ENCODE measurements around the gene FAF2.

FAF2 gene

GRCh38 chr5:176519810-176520720 is 71.9 kb downstream of the FAF2 start:
- no peak overlapping the region for H3K9ac ChIP-seq (ENCODE audit: low read depth, low read length)
- H3K4me3 ChIP-seq (ENCODE audit: low read depth, low read length) = no peak overlapping the region
- H3K36me3 ChIP-seq (ENCODE audit: control insufficient read depth, insufficient read depth, low read length) = no peaks in the 10 kb centered on the region
- no peaks in the 10 kb centered on the region for H3K4me1 ChIP-seq (ENCODE audit: control insufficient read depth, insufficient read depth, low read length)
- no peaks in the 10 kb centered on the region for H3K9me3 ChIP-seq (ENCODE audit: control insufficient read depth, insufficient read depth, low read length)
- H3K27me3 ChIP-seq (ENCODE audit: control insufficient read depth, insufficient read depth, low read length) = no peaks in the 10 kb centered on the region

DNA sequence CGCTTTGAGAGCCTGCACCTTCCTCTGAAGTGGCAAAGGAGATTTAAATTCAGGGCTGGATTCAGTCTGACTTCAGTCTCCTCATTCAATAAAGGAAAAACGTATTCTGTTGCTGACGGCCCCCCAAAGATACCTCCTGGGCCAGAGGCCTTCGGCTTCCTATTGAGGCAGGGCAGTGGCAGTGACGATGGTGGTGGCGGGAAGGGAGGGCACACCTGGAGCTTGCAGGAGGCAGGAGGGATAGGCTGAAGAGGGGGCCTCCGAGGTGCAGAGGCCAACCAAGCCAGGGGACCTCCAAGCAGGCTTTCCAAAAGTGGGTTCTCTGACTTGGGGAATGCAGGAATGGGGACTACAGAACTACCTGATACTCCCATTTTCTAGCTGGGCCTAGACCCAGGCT is 73.1 kb downstream of the FAF2 start:
- no peak overlapping the region for H3K9ac ChIP-seq (ENCODE audit: low read depth, low read length)
- H3K9me3 ChIP-seq (ENCODE audit: control insufficient read depth, insufficient read depth, low read length) = no peaks in the 10 kb centered on the region
- H3K4me1 ChIP-seq (ENCODE audit: control insufficient read depth, insufficient read depth, low read length) = no peaks in the 10 kb centered on the region
- H3K4me3 ChIP-seq (ENCODE audit: low read depth, low read length) = no peak overlapping the region
- no peaks in the 10 kb centered on the region for H3K36me3 ChIP-seq (ENCODE audit: control insufficient read depth, insufficient read depth, low read length)
- H3K27me3 ChIP-seq (ENCODE audit: control insufficient read depth, insufficient read depth, low read length) = no peaks in the 10 kb centered on the region

DNA sequence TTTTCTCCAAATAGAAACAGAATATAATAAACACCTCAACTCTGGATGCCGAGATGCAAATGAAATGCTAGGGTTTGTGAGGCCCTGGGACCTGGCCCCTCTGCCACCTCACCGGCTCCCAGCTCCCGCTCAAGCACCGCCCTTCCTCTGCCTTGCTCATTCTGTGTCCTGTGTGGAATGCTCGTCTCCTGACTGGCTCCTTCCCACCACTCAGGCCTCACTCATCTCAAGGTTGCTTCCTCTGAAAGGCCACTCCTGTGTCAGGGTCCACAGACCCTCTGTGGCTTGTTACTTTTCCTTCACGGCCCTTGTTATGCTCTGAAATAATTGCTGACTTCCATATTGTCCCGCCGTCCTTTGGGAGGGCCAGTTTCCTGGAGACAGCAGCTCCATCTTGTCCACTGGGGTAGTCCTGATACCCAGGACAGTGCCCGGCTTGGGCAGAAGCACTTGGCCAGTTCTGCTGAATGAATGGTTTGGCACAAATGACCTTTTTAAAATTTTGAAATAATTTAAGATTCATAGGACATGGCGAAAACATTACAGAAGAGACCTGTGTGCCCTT is 73.6 kb downstream of the FAF2 start:
- H3K27me3 ChIP-seq (ENCODE audit: control insufficient read depth, insufficient read depth, low read length) = no peaks in the 10 kb centered on the region
- H3K4me3 ChIP-seq (ENCODE audit: low read depth, low read length) = no peak overlapping the region
- no peaks in the 10 kb centered on the region for H3K9me3 ChIP-seq (ENCODE audit: control insufficient read depth, insufficient read depth, low read length)
- H3K9ac ChIP-seq (ENCODE audit: low read depth, low read length) = no peak overlapping the region
- no peaks in the 10 kb centered on the region for H3K4me1 ChIP-seq (ENCODE audit: control insufficient read depth, insufficient read depth, low read length)
- no peaks in the 10 kb centered on the region for H3K36me3 ChIP-seq (ENCODE audit: control insufficient read depth, insufficient read depth, low read length)

GRCh38 chr5:176524138-176524537 is 76.0 kb downstream of the FAF2 start:
- H3K4me3 ChIP-seq (ENCODE audit: low read depth, low read length) = no peak overlapping the region
- no peaks in the 10 kb centered on the region for H3K4me1 ChIP-seq (ENCODE audit: control insufficient read depth, insufficient read depth, low read length)
- no peaks in the 10 kb centered on the region for H3K9me3 ChIP-seq (ENCODE audit: control insufficient read depth, insufficient read depth, low read length)
- H3K36me3 ChIP-seq (ENCODE audit: control insufficient read depth, insufficient read depth, low read length) = peaks cover 19% of the 10 kb centered on the region
- H3K27me3 ChIP-seq (ENCODE audit: control insufficient read depth, insufficient read depth, low read length) = no peaks in the 10 kb centered on the region
- no peak overlapping the region for H3K9ac ChIP-seq (ENCODE audit: low read depth, low read length)

DNA sequence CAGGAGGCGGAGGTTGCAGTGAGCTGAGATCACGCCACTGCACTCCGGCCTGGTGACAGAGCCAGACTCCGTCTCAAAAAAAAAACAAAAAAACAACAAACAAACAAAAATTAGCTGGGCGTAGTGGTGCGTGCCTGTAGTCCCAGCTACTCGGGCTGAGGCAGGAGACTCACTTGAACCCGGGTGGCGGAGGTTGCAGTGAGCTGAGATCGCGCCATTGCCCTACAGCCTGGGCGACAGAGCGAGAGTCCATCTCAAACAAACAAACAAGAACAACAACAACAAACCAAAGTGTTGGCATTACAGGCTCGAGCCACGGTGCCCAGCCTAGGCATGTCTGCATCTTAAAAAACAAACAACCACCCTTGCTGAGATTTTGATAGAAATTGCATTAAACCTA is 76.8 kb downstream of the FAF2 start:
- peaks cover 27% of the 10 kb centered on the region for H3K36me3 ChIP-seq (ENCODE audit: control insufficient read depth, insufficient read depth, low read length)
- no peaks in the 10 kb centered on the region for H3K9me3 ChIP-seq (ENCODE audit: control insufficient read depth, insufficient read depth, low read length)
- H3K4me1 ChIP-seq (ENCODE audit: control insufficient read depth, insufficient read depth, low read length) = no peaks in the 10 kb centered on the region
- no peak overlapping the region for H3K9ac ChIP-seq (ENCODE audit: low read depth, low read length)
- H3K4me3 ChIP-seq (ENCODE audit: low read depth, low read length) = no peak overlapping the region
- H3K27me3 ChIP-seq (ENCODE audit: control insufficient read depth, insufficient read depth, low read length) = no peaks in the 10 kb centered on the region

GRCh38 chr5:176525677-176526076 is 77.5 kb downstream of the FAF2 start:
- Histone ChIP-seq H3K9ac (ENCODE audit: low read depth, low read length) (no peak overlapping the region), H3K9me3 (ENCODE audit: control insufficient read depth, insufficient read depth, low read length) (no peaks in the 10 kb centered on the region), H3K4me1 (ENCODE audit: control insufficient read depth, insufficient read depth, low read length) (no peaks in the 10 kb centered on the region), H3K4me3 (ENCODE audit: low read depth, low read length) (no peak overlapping the region), H3K36me3 (ENCODE audit: control insufficient read depth, insufficient read depth, low read length) (peaks cover 31% of the 10 kb centered on the region), H3K27me3 (ENCODE audit: control insufficient read depth, insufficient read depth, low read length) (no peaks in the 10 kb centered on the region)

GRCh38 chr5:176526462-176526861 is 78.3 kb downstream of the FAF2 start:
- no peaks in the 10 kb centered on the region for H3K9me3 ChIP-seq (ENCODE audit: control insufficient read depth, insufficient read depth, low read length)
- no peak overlapping the region for H3K4me3 ChIP-seq (ENCODE audit: low read depth, low read length)
- no peak overlapping the region for H3K9ac ChIP-seq (ENCODE audit: low read depth, low read length)
- H3K27me3 ChIP-seq (ENCODE audit: control insufficient read depth, insufficient read depth, low read length) = no peaks in the 10 kb centered on the region
- H3K4me1 ChIP-seq (ENCODE audit: control insufficient read depth, insufficient read depth, low read length) = no peaks in the 10 kb centered on the region
- H3K36me3 ChIP-seq (ENCODE audit: control insufficient read depth, insufficient read depth, low read length) = peaks cover 38% of the 10 kb centered on the region

- Histone ChIP-seq H3K4me1 (ENCODE audit: control insufficient read depth, insufficient read depth, low read length) (no peaks in the 10 kb centered on the region), H3K9ac (ENCODE audit: low read depth, low read length) (no peak overlapping the region), H3K36me3 (ENCODE audit: control insufficient read depth, insufficient read depth, low read length) (peaks cover 45% of the 10 kb centered on the region), H3K27me3 (ENCODE audit: control insufficient read depth, insufficient read depth, low read length) (no peaks in the 10 kb centered on the region), H3K4me3 (ENCODE audit: low read depth, low read length) (no peak overlapping the region), H3K9me3 (ENCODE audit: control insufficient read depth, insufficient read depth, low read length) (no peaks in the 10 kb centered on the region)
Observed at GRCh38 chr5:176527246-176528222, 79.3 kb downstream of the FAF2 start.

DNA sequence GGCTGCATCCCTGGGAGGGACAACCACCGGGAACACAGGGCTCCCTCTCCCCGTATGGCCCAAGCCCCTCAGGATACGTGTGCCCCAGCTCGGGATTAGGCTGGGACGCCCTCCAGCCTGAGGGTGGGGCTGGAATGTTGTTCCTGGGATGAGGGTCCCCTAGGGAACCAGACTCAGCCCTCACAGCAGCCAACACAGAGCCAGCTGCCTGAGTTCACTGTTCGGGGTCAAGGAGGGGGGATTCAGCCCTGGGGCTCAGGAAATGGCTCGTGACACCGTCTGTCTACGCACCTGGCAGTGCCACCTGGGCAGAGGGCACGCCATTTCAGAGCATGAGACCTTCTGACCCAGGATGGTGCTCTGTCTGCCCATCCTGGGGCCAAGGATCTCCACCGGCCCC is 80.1 kb downstream of the FAF2 start:
- H3K27me3 ChIP-seq (ENCODE audit: control insufficient read depth, insufficient read depth, low read length) = no peaks in the 10 kb centered on the region
- H3K4me3 ChIP-seq (ENCODE audit: low read depth, low read length) = no peak overlapping the region
- H3K9me3 ChIP-seq (ENCODE audit: control insufficient read depth, insufficient read depth, low read length) = no peaks in the 10 kb centered on the region
- no peak overlapping the region for H3K9ac ChIP-seq (ENCODE audit: low read depth, low read length)
- H3K4me1 ChIP-seq (ENCODE audit: control insufficient read depth, insufficient read depth, low read length) = peaks cover 2% of the 10 kb centered on the region
- H3K36me3 ChIP-seq (ENCODE audit: control insufficient read depth, insufficient read depth, low read length) = peaks cover 45% of the 10 kb centered on the region

DNA sequence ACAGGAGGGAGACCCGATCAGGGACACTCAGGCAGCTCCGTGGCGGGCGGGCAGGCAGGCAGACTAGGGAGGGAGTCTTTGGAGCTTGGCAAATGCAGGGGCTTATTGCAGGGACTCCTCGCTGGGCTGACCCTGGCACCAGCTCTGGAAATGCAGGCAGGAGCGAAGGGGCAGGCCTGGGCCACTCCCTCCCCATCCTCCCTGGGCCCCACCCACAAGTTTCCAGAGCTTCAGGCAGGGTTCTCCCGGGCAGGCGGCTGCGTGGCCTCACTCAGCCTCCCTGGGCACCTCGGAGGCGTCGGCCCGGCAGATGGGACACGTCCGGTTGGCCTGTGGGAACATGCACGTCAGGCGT is 80.6 kb downstream of the FAF2 start:
- Histone ChIP-seq H3K9me3 (ENCODE audit: control insufficient read depth, insufficient read depth, low read length) (no peaks in the 10 kb centered on the region), H3K9ac (ENCODE audit: low read depth, low read length) (no peak overlapping the region), H3K36me3 (ENCODE audit: control insufficient read depth, insufficient read depth, low read length) (peaks cover 45% of the 10 kb centered on the region), H3K4me3 (ENCODE audit: low read depth, low read length) (no peak overlapping the region), H3K4me1 (ENCODE audit: control insufficient read depth, insufficient read depth, low read length) (peaks cover 3% of the 10 kb centered on the region), H3K27me3 (ENCODE audit: control insufficient read depth, insufficient read depth, low read length) (no peaks in the 10 kb centered on the region)

GRCh38 chr5:176529116-176529740 is 81.0 kb downstream of the FAF2 start:
- Histone ChIP-seq H3K9ac (ENCODE audit: low read depth, low read length) (no peak overlapping the region), H3K27me3 (ENCODE audit: control insufficient read depth, insufficient read depth, low read length) (no peaks in the 10 kb centered on the region), H3K4me3 (ENCODE audit: low read depth, low read length) (no peak overlapping the region), H3K9me3 (ENCODE audit: control insufficient read depth, insufficient read depth, low read length) (no peaks in the 10 kb centered on the region), H3K36me3 (ENCODE audit: control insufficient read depth, insufficient read depth, low read length) (peaks cover 49% of the 10 kb centered on the region), H3K4me1 (ENCODE audit: control insufficient read depth, insufficient read depth, low read length) (peaks cover 7% of the 10 kb centered on the region)
